ENCODE results near the gene C17orf67. TPM values are rescaled to one million over a fixed set of nuclear protein-coding genes. Genes with fewer than 3 reads are reported as not detected.

Gene C17orf67
- total and polyA plus RNA-seq, 2 of the 13 experiments (the other 11 are each of a cell fraction or from before 2014, with no cell fraction given), result 0.41 to 0.86 TPM

DNA sequence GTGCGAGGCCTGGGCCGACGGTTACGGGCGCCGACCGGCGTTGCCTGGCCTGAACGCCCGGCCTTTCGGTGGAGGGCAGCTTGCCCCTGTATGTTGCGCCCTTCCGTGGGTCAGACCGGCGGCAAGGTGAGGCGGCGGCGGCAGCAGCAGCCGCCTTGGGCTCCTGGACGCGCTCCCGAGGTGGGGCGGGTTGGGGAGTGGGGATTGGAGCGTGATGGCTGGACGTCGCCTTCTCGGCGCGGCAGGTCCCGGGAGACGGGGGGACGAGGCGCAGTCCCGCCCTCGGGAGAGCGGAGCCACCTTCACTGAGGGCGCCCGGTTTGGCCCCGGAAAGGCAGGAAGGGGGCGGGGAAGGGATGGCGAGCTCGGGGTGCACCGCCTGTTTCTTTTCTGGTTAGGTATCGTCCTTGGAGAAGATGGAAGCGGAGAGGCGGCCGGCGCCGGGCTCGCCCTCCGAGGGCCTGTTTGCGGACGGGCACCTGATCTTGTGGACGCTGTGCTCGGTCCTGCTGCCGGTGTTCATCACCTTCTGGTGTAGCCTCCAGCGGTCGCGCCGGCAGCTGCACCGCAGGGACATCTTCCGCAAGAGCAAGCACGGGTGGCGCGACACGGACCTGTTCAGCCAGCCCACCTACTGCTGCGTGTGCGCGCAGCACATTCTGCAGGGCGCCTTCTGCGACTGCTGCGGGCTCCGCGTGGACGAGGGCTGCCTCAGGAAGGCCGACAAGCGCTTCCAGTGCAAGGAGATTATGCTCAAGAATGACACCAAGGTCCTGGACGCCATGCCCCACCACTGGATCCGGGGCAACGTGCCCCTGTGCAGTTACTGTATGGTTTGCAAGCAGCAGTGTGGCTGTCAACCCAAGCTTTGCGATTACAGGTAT is 902 bp upstream of the C17orf67 start (continued):
- TF ChIP-seq ZNF660 (CRISPR knock-in tag; IDR thresholded peaks at IDR 0.05; ENCODE audit: borderline replicate concordance, low read depth), result no peak
- peak; percentile 11 for TF ChIP-seq MED8 (CRISPR knock-in tag; IDR thresholded peaks at IDR 0.05; ENCODE audit: insufficient replicate concordance)
- TF ChIP-seq FOSL1 (CRISPR knock-in tag; IDR thresholded peaks at IDR 0.05; ENCODE audit: borderline replicate concordance), result peak; percentile 30; the same call in 1 of the 2 replicates
- peak; percentile 72 for TF ChIP-seq ZNF781 (CRISPR knock-in tag; IDR thresholded peaks at IDR 0.05; ENCODE audit: borderline replicate concordance, not compliant biosample characterization)
- TF ChIP-seq KMT2B (CRISPR knock-in tag; IDR thresholded peaks at IDR 0.05), result peak; percentile 58; the same call in 1 of the 2 replicates
- TF ChIP-seq ZBED4 (CRISPR knock-in tag; IDR thresholded peaks at IDR 0.05; ENCODE audit: borderline replicate concordance), result no peak
- TF ChIP-seq ZNF792 (CRISPR knock-in tag; IDR thresholded peaks at IDR 0.05), result no peak
- peak; percentile 77 for TF ChIP-seq GABPB1 (CRISPR knock-in tag; IDR thresholded peaks at IDR 0.05)
- peak; percentile 66; the same call in 1 of the 2 replicates for TF ChIP-seq ZMYM2 (CRISPR knock-in tag; IDR thresholded peaks at IDR 0.05)
- 0 out of 2 replicates have a peak, but pooled peaks have one; percentile 75 for TF ChIP-seq PAX8 (CRISPR knock-in tag; IDR thresholded peaks at IDR 0.05; ENCODE audit: borderline replicate concordance)
- TF ChIP-seq ATF7 (IDR thresholded peaks at IDR 0.05), result no peak
- peak; percentile 9; the same call in 1 of the 2 replicates for TF ChIP-seq ATF7 (CRISPR knock-in tag; IDR thresholded peaks at IDR 0.05)
- peak; percentile 43; the same call in 1 of the 2 replicates for TF ChIP-seq ZNF709 (CRISPR knock-in tag; IDR thresholded peaks at IDR 0.05)
- TF ChIP-seq THAP11 (CRISPR knock-in tag; IDR thresholded peaks at IDR 0.05), result 0 out of 2 replicates have a peak, but pooled peaks have one; percentile 14
- TF ChIP-seq HMGXB4 (CRISPR knock-in tag; IDR thresholded peaks at IDR 0.05; ENCODE audit: borderline replicate concordance in 1 of 2, low read depth in 1 of 2), result no peak; a peak in 2 of 4 replicates
- TF ChIP-seq ZNF672 (CRISPR knock-in tag; IDR thresholded peaks at IDR 0.05), result 0 out of 2 replicates have a peak, but pooled peaks have one; percentile 19
- peak; percentile 16; the same call in 1 of the 2 replicates for TF ChIP-seq GATAD1 (CRISPR knock-in tag; IDR thresholded peaks at IDR 0.05)
- no peak for TF ChIP-seq FOXA3 (CRISPR knock-in tag; IDR thresholded peaks at IDR 0.05)
- TF ChIP-seq ZNF891 (CRISPR knock-in tag; IDR thresholded peaks at IDR 0.05), result peak; percentile 78
- no peak for TF ChIP-seq HMG20A (CRISPR knock-in tag; IDR thresholded peaks at IDR 0.05; ENCODE audit: borderline replicate concordance)
- no peak for TF ChIP-seq SMARCC2 (IDR thresholded peaks at IDR 0.05)
- peak; percentile 18; the same call in 1 of the 2 replicates for TF ChIP-seq ZNF296 (CRISPR knock-in tag; conservative IDR thresholded peaks at IDR 0.05)
- peak; percentile 73 for TF ChIP-seq ZFY (CRISPR knock-in tag; IDR thresholded peaks at IDR 0.05)
